Hepatic stellate cell (primary cell): ENCODE results near the gene ZNF593.

ENCODE experiments used
- DNase-seq: peaks from one replicate; pipeline ENCODE4 v3.0.0; 2011; ENCODE audit warnings: low spot score

ZNF593 gene

DNA sequence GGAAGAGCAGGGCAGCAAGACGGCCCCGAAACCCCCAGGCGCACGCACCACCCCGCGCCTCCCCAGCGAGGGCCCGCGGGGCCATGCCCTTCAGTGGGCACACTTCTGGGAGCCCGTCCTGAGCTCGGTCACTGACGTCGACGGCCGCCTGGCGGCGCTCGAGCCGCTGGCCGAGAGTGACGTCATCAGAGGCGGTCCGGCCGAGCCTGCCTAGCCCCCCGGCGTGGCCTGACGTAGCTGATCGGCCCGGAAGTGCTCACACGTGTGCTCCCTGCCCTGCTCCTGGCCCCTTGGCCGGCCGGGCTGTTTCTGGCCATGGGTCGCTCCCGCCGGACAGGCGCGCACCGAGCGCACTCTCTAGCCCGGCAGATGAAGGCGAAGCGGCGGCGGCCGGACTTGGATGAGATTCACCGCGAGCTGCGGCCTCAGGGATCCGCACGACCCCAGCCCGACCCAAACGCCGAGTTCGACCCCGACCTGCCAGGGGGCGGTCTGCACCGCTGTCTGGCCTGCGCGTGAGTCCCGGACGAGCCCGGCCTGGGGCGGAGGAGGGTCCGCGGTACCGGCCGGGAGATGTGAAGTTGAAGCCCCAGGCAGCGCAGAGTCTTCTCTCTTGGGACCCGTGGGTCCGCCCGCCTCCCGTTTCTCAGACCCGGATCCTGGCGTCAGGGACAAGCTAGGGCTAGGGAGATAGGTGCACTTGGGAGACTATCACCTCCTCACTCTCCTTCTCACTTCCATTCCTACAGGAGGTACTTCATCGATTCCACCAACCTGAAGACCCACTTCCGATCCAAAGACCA is at the start of gene ZNF593:
Gene ZNF593 (plus strand): TSS at position 240 of the 803 bp plus-strand sequence. CDS start 76 bp downstream, at position 316.
- peak; percentile 99 for DNase-seq

DNA sequence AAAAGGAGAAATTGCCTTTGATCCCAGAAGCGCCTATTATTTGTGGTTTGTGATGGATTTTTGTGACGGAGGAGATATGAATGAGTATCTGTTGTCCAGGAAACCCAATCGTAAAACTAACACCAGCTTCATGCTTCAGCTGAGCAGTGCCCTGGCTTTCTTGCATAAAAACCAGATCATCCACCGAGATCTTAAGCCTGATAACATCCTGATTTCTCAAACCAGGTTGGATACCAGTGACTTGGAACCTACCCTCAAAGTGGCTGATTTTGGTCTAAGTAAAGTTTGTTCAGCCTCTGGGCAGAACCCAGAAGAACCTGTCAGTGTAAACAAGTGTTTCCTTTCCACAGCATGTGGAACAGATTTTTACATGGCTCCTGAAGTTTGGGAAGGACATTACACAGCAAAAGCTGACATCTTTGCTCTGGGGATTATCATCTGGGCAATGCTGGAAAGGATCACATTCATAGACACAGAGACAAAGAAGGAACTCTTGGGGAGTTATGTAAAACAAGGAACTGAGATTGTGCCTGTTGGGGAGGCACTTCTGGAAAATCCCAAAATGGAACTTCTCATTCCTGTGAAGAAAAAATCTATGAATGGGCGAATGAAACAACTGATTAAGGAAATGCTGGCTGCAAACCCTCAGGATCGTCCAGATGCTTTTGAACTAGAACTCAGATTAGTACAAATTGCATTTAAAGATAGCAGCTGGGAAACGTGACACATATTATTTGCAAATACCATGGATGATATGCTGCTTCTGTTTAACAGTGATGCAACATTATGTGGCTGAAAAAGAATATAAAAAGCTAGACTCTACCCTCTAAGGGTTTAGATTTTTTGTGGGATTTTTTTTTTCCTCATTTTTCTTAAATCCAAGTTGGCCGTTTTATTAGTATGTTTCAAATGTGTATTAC is 47.6 kb upstream of the ZNF593 start:
- no peak for DNase-seq

DNA sequence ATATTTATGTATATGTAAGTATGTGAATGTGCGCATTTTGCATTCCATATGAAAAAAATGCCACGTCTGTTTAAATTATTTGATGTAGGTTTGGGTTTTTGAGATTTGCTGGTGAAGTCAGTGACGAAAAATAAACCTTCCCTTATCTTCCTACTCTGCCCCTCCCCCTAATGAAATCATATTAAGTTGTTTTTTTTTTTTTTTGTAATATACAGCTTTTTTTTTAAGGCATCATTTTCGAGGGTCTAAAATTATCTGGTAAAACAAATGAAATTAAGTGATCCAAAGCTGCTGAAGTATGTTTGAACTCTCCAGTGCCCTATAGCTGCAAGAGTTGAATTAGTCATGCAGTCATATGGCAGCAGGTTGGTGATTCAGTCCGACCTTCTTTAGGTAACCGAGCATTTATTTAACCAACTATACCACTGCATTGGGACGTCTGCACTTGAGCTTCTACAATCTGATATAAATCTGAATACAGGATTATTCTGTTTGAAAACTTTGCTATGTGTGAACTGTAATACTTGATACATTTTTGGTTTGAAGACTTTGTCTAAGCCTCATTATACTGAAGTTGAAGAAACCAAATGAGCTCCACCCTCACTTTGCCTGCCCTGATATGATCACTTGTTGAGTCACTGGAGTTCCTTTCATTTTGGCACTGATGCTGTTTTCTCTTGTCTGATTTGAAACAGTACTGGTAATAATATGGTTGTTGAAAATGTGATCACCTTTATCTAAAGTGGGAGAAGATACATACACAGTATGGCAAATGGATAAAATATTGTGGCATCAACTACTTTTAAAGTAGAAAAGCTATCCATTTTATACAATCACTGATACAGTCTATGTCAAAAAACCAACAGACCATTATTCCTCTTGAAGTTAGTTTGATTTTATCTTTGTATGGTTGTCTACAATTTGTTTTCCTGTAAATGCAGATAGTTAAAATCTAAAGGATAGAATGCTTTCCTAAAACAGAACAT is 46.4 kb upstream of the ZNF593 start:
- DNase-seq = no peak

DNA sequence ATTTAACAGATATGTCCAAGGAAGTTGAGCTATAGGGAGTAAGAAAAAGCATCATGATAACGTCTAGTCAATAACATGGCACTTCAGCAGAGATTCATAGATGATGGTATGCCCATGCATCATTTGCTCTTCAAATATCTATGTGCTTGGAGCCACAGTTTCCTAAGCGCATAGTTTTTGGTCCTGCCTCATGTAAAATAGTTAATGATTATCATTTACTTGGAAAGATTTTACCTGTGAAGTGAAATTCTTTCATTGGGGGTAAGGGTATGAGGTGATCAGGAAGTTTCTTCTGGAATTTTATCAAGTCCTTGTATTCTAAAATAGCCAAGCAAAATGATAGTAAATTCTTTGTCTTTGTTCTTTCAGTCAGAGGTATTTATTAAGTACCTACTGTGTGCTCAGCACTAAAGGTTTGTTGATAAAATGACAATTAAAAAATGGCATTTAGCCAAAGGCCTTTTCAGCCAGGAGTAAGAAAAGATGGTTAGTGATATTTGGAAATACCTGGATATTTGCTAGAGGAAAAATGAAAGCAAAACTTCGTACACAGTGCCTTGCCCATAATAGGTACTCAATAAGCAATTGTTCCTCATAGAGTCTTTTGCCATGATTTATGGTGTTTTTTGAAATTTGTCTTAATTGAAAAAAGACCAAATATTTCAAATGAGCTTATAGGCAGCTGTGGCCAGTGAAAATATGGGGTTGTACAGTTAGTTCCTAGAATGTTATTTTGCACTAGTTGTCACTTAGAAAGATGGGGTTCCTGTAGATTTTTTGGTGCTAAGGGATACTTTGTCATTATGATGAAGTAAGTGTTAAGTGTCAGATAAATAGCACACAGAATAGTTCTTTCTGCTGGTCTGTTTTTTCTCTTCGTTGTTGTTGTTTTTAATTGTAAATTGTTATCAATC is 45.0 kb upstream of the ZNF593 start:
- DNase-seq = no peak

GRCh38 chr1:26125382-26125781 is 44.3 kb upstream of the ZNF593 start:
- DNase-seq = no peak

DNA sequence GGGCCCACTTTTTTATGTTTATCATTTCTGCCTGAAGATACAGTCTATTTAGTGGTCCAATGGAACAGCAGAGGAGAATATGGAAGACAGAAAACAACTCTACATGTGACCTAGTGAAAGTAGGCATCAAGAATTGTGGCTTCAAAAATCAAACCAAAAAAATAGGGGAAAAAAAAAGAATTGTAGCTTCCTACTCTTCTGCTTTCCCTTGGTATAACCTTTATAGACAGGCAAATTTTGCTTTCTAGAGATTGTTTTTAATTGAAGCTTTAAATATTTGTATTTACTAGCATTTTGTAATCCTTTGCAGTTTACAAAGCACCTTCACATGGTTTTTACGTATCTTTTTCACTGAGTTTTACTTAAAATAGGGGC is 43.8 kb upstream of the ZNF593 start:
- no peak for DNase-seq

GRCh38 chr1:26126321-26127084 is 43.2 kb upstream of the ZNF593 start:
- DNase-seq = no peak

DNA sequence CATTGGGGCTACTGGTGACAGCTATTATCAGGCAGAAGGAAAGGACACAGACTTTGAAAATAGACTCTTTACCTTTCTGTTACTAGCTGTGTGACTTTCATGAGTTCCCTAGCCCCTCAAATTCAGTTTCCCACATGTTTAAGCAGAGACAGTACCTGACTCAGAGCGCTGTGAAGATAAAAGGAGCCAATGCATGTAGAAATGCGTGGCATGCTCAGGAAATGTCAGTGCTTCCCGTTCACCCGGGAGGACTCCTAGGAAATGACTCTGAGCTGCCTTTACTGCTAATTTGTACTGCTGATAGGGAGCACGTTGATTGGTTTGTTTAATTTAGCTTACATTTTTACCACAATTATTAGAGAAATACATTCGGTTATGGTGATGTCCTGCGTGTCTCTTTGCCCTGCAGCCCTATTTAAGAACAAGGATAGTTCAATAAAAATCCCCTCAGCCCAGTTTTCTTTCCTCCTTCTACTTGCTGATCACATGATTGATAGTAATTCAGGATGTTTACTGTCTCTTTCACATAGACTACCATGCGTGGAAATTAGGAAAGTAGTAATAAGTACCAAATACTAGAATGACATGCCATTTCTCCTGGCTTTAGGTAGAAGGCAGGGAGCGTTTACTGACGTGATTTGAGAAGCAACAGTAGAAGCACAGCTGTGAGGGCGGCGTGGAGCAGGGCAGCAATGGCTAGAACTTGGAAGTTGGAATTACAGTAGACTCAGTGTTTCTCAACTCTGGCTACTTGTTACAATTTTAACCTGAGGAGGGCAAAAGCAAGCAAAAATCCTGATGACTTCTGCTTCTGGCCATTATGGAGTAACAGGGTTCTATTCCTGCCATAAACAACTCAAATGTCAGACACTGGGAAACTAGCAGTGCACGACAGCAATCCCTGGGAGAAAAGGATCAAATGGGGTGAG is 42.2 kb upstream of the ZNF593 start:
- no peak for DNase-seq

DNA sequence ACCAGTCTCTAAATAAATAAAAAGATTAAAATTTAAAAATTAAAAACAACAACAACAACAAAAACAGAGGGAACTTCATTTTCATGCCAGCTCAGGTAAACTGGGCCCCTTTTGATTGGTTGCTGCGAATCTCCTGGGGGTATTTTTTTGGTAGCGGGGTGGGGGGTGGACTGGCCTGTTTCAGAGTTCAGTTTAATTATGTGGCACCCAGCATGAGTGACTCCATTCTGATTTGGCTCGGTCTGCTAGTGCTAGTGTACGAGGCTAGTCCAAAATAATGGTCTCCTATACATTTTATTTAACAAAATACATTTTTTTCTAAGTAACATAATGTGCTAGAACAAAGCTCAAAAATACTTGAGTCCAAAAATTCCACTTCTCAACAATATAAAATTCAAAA is 39.9 kb upstream of the ZNF593 start:
- no peak for DNase-seq

DNA sequence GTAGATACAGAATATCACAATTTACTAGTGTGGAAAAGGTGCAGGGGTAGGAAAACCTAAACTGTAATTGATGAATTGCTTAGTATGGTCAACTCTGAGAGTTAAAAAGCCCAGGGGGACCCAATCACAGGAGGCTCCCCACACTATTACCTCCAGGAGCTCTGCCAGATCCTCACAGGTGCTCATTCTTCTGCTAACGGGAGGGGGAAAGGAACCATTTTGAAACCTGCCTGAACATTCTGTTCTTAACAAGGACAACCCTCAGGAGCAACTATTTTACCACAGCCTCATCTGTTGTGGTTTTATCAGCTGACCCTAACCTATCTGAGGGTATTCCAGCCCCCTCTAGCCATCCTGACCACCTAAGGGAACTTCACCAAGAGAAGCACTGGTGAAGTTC is 39.0 kb upstream of the ZNF593 start:
- no peak for DNase-seq

DNA sequence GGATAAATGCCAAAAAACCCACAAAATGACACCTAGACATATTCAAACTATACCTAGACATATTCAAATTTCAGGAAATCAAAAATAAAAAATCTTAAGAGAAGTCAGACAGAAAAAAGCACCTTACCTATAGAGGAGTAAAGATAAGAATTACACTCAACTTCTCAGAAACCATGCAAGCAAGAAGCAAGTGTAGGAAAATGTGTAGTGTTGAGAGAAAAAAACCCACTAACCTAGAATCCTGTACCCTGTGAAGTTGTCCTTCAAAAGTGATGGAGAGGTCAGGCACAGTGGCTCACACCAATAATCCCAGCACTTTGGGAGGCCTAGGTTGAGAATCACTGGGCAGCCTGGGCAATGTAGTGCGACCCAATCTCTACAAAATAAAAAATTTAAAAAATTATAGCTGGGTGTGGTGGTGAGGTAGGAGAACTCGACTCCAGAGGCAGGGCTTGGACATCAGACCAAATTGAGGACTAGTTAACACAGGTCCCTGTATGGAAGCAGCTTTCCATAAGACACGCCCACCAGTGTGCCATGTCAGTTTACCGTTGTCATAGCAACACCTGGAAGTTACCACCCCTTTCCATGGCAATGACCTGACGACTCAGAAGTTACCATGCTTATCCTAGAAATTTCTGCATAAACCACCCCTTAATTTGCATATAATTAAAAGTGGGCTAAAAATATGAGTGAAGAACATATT is 37.4 kb upstream of the ZNF593 start:
- no peak for DNase-seq

DNA sequence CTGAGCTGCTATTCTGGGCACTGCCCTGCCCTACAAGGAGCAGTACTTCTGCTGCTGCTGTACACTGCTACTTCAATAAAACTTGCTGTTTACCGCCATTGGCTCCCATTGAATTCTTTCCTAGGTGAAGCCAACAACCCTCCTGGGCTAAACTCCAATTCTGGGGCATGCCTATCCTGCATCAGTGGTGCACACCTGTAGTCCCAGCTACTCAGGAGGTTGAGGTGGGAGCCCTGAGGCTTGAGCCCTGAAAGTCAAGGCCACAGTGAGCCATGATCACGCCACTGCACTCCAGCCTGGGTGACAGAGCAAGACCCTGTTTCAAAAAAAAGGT is 36.9 kb upstream of the ZNF593 start:
- no peak for DNase-seq

- no peak for DNase-seq
Measured at GRCh38 chr1:26134466-26134865, 35.2 kb upstream of the ZNF593 start.

GRCh38 chr1:26138974-26139558 is 30.6 kb upstream of the ZNF593 start:
- no peak for DNase-seq

GRCh38 chr1:26142159-26142558 is 27.5 kb upstream of the ZNF593 start:
- no peak for DNase-seq

- DNase-seq = peak; percentile 64
Measured at GRCh38 chr1:26145041-26145959, 24.4 kb upstream of the ZNF593 start.

DNA sequence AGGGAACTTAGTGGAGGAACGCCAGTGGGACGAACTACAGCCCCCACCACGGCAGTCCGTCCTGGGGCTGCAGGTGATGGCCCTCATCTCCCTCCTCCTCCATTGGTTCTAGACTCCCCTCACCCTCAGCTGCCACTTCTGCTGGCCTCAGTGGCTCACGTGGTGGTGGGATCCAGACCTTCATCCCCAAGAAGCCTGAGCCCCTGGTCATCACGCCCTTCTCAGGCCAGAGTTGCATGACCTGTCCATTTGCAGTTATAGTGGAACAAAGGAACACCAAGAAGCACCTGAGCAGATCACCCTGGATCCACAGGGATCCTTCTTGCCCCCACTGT is 23.8 kb upstream of the ZNF593 start:
- DNase-seq = no peak
